WTC11 (cell line): ENCODE data around the gene ZCCHC24. TPM values are rescaled to one million over a fixed set of nuclear protein-coding genes. Genes with fewer than 3 reads are reported as not detected.
"Not testable (repeated sequence)": the region's sequence is repeated elsewhere in the genome, so short reads cannot be mapped to it uniquely, and the experiment has no call there.

Experiments
- ATAC-seq: fragments of 200-7000 bp; cut with Tn5 transposase; 2 replicates; pipeline ENCODE4 v1.10.0; 2021; ENCODE audit warnings: mild to moderate bottlenecking, moderate library complexity
- CTCF ChIA-PET: fragments of 300-600 bp; sonication (Branson Sonifier 250); formaldehyde crosslinking; loops from one replicate; lab custom pipeline; 2021; ENCODE audit warnings: antibody characterized with exemption; lab: Charles Lee
- POLR2A ChIA-PET: fragments of 350-600 bp; sonication (Branson Sonifier 250); formaldehyde crosslinking; loops from one replicate; lab custom pipeline; 2021; ENCODE audit warnings: antibody characterized with exemption; lab: Charles Lee
- DNase-seq: peaks from one replicate; pipeline ENCODE4 v3.0.0; 2021; ENCODE audit warnings: low spot score
- H3K27ac Mint-ChIP-seq: 2 replicates; pipeline ENCODE4 v1.8.0; 2021; ENCODE audit warnings: mixed read lengths
- H3K27me3 Mint-ChIP-seq: 2 replicates; pipeline ENCODE4 v1.8.0; 2021; ENCODE audit warnings: low read depth, mild to moderate bottlenecking, moderate library complexity, mixed read lengths
- H3K36me3 Mint-ChIP-seq: 2 replicates; pipeline ENCODE4 v1.8.0; 2021; ENCODE audit warnings: mixed read lengths
- H3K4me1 Mint-ChIP-seq: 2 replicates; pipeline ENCODE4 v1.8.0; 2022; ENCODE audit warnings: mixed read lengths
- H3K4me3 Mint-ChIP-seq: 2 replicates; pipeline ENCODE4 v1.8.0; 2021; ENCODE audit warnings: mild to moderate bottlenecking, moderate library complexity, mixed read lengths
- H3K9me3 Mint-ChIP-seq: 2 replicates; pipeline ENCODE4 v1.8.0; 2021; ENCODE audit warnings: mixed read lengths
- ELF4 ChIP-seq: sonication (generic); formaldehyde crosslinking; IDR thresholded peaks from 2 replicates; pipeline ENCODE4 v1.8.1; 2022; ENCODE audit warnings: low read depth, mild to moderate bottlenecking, moderate library complexity, missing genetic modification reagents
- EMX1 ChIP-seq: fragments of 250-450 bp; sonication (Bioruptor Pico); IDR thresholded peaks from 2 replicates; pipeline ENCODE4 v1.8.0; 2021; ENCODE audit warnings: mild to moderate bottlenecking
- GRHL2 ChIP-seq: fragments of 250-450 bp; sonication (Bioruptor Pico); IDR thresholded peaks from 2 replicates; pipeline ENCODE4 v1.8.0; 2022; ENCODE audit warnings: mild to moderate bottlenecking, moderate library complexity; ENCODE audit not compliant: insufficient replicate concordance, severe bottlenecking
- IRF2 ChIP-seq: sonication (generic); formaldehyde crosslinking; IDR thresholded peaks from 2 replicates; pipeline ENCODE4 v1.8.0; 2022; ENCODE audit warnings: low read depth, missing genetic modification reagents, borderline replicate concordance
- KAT7 ChIP-seq: sonication (generic); formaldehyde crosslinking; IDR thresholded peaks from 2 replicates; pipeline ENCODE4 v1.8.1; 2023; ENCODE audit warnings: missing genetic modification reagents, mild to moderate bottlenecking, borderline replicate concordance
- NFATC4 ChIP-seq: fragments of 250-450 bp; sonication (Bioruptor Pico); IDR thresholded peaks from 2 replicates; pipeline ENCODE4 v1.9.0; 2021; ENCODE audit warnings: mild to moderate bottlenecking
- NR2C2 ChIP-seq: sonication (generic); formaldehyde crosslinking; IDR thresholded peaks from 2 replicates; pipeline ENCODE4 v1.8.0; 2022; ENCODE audit warnings: mild to moderate bottlenecking, missing genetic modification reagents
- OVOL2 ChIP-seq: fragments of 250-450 bp; sonication (Bioruptor Pico); IDR thresholded peaks from 2 replicates; pipeline ENCODE4 v1.9.0; 2021; ENCODE audit warnings: mild to moderate bottlenecking, borderline replicate concordance
- SP1 ChIP-seq: sonication (generic); formaldehyde crosslinking; conservative IDR thresholded peaks from 2 replicates; pipeline ENCODE4 v1.8.1; 2022; ENCODE audit warnings: missing genetic modification reagents
- ZBTB21 ChIP-seq: sonication (generic); formaldehyde crosslinking; IDR thresholded peaks from 2 replicates; pipeline ENCODE4 v1.8.1; 2023; ENCODE audit warnings: mild to moderate bottlenecking, missing genetic modification reagents, borderline replicate concordance
- ZNF121 ChIP-seq: sonication (generic); formaldehyde crosslinking; IDR thresholded peaks from 2 replicates; pipeline ENCODE4 v1.8.0; 2023; ENCODE audit warnings: missing genetic modification reagents
- ZNF423 ChIP-seq: fragments of 250-450 bp; sonication (Bioruptor Pico); IDR thresholded peaks from 2 replicates; pipeline ENCODE4 v2.1.2; 2022; ENCODE audit warnings: mild to moderate bottlenecking, moderate library complexity
- total RNA-seq: library from RNA; stranded (reverse); gene quantifications from 3 replicates; pipeline ENCODE4 v1.2.3, GENCODE V29; 2021
- TF ChIP-seq, protein P1 (sequence below): sonication (generic); formaldehyde crosslinking; IDR thresholded peaks from 2 replicates; pipeline ENCODE4 v1.8.0; 2023; ENCODE audit warnings: mild to moderate bottlenecking, missing genetic modification reagents
- TF ChIP-seq, protein P2 (sequence below): fragments of 250-450 bp; sonication (Bioruptor Pico); IDR thresholded peaks from 2 replicates; pipeline ENCODE4 v1.8.0; 2021; ENCODE audit warnings: mild to moderate bottlenecking
- TF ChIP-seq, protein P3 (sequence below): sonication (generic); formaldehyde crosslinking; IDR thresholded peaks from 2 replicates; pipeline ENCODE4 v1.8.0; 2023; ENCODE audit warnings: missing genetic modification reagents

Gene ZCCHC24
- total RNA-seq, 1 experiment from 2014 or later: 7.7 TPM

DNA sequence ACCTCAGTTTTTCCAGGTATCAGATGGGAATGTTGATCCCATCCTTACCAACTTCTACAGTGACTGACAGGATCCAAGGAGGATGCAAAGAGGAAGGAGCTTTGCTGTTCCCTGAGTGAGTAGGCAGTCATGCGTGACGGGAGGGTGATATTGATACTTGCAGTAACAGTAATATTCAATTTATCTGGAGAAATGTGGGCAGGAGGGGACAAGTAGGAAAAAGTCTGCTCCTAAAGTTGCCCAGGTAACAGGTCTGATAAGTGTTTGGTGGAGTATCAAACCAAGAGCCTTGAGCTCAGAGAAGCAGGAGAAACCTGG lies 3.3 kb upstream of the ZCCHC24 start:
- ATAC-seq (no peak), DNase-seq (no peak)
- POLR2A ChIA-PET: no interaction called here
- Mint-ChIP-seq H3K4me1 (peaks cover 28% of the 10 kb centered on the region), H3K9me3 (no peaks in the 10 kb centered on the region)
- TF ChIP-seq ZNF423 (CRISPR knock-in tag) (no peak), ZNF121 (CRISPR knock-in tag) (no peak), IRF2 (CRISPR knock-in tag) (no peak), EMX1 (CRISPR knock-in tag) (no peak), ZBTB21 (CRISPR knock-in tag) (no peak)
- TF ChIP-seq, protein P1, sequence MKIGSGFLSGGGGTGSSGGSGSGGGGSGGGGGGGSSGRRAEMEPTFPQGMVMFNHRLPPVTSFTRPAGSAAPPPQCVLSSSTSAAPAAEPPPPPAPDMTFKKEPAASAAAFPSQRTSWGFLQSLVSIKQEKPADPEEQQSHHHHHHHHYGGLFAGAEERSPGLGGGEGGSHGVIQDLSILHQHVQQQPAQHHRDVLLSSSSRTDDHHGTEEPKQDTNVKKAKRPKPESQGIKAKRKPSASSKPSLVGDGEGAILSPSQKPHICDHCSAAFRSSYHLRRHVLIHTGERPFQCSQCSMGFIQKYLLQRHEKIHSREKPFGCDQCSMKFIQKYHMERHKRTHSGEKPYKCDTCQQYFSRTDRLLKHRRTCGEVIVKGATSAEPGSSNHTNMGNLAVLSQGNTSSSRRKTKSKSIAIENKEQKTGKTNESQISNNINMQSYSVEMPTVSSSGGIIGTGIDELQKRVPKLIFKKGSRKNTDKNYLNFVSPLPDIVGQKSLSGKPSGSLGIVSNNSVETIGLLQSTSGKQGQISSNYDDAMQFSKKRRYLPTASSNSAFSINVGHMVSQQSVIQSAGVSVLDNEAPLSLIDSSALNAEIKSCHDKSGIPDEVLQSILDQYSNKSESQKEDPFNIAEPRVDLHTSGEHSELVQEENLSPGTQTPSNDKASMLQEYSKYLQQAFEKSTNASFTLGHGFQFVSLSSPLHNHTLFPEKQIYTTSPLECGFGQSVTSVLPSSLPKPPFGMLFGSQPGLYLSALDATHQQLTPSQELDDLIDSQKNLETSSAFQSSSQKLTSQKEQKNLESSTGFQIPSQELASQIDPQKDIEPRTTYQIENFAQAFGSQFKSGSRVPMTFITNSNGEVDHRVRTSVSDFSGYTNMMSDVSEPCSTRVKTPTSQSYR (CRISPR knock-in tag): no peak
- TF ChIP-seq, all 79 proteins: peak for 0
- H3K36me3 Mint-ChIP-seq: no peaks in the 10 kb centered on the region
- H3K27me3 Mint-ChIP-seq: peaks cover 50% of the 10 kb centered on the region
- H3K4me3 Mint-ChIP-seq: no peak overlapping the region
- H3K27ac Mint-ChIP-seq: no peak overlapping the region
- CTCF ChIA-PET: interaction anchor here (1.4 kb wide), 1 partner anchor 19 kb away, joined by 5 read pairs; no protein-coding TSS in a partner anchor

GRCh38 chr10:79447911-79448731 lies 2.7 kb upstream of the ZCCHC24 start:
- peaks cover 53% of the 10 kb centered on the region for H3K27me3 Mint-ChIP-seq
- H3K9me3 Mint-ChIP-seq: no peaks in the 10 kb centered on the region
- POLR2A ChIA-PET: no interaction called here
- no peak overlapping the region for H3K27ac Mint-ChIP-seq
- ATAC-seq (no peak), DNase-seq (no peak)
- no peaks in the 10 kb centered on the region for H3K36me3 Mint-ChIP-seq
- CTCF ChIA-PET: interaction anchor here (1.4 kb wide), 1 partner anchor 20 kb away, joined by 5 read pairs; no protein-coding TSS in a partner anchor
- peaks cover 31% of the 10 kb centered on the region for H3K4me1 Mint-ChIP-seq
- TF ChIP-seq SP1 (CRISPR knock-in tag) (no peak), GRHL2 (CRISPR knock-in tag) (no peak), NFATC4 (CRISPR knock-in tag) (no peak), ELF4 (CRISPR knock-in tag) (no peak)
- TF ChIP-seq, protein P2, sequence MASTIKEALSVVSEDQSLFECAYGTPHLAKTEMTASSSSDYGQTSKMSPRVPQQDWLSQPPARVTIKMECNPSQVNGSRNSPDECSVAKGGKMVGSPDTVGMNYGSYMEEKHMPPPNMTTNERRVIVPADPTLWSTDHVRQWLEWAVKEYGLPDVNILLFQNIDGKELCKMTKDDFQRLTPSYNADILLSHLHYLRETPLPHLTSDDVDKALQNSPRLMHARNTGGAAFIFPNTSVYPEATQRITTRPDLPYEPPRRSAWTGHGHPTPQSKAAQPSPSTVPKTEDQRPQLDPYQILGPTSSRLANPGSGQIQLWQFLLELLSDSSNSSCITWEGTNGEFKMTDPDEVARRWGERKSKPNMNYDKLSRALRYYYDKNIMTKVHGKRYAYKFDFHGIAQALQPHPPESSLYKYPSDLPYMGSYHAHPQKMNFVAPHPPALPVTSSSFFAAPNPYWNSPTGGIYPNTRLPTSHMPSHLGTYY (CRISPR knock-in tag): no peak
- H3K4me3 Mint-ChIP-seq: peak overlapping the region; percentile 20; the same call in 1 of the 2 replicates

- H3K36me3 Mint-ChIP-seq, POLR2A ChIA-PET, DNase-seq, ATAC-seq, H3K27ac Mint-ChIP-seq, H3K9me3 Mint-ChIP-seq: not testable (repeated sequence)
- Mint-ChIP-seq H3K4me1 (peaks cover 31% of the 10 kb centered on the region), H3K27me3 (peaks cover 49% of the 10 kb centered on the region), H3K4me3 (peak overlapping the region; percentile 86)
- CTCF ChIA-PET: interaction anchor here (1.0 to 4.2 kb wide), 2 partner anchors 47 to 72 kb away, joined by 3 to 18 read pairs; no protein-coding TSS in a partner anchor
These were observed 1.8 kb upstream of the ZCCHC24 start for GRCh38 chr10:79447249-79447648.

DNA sequence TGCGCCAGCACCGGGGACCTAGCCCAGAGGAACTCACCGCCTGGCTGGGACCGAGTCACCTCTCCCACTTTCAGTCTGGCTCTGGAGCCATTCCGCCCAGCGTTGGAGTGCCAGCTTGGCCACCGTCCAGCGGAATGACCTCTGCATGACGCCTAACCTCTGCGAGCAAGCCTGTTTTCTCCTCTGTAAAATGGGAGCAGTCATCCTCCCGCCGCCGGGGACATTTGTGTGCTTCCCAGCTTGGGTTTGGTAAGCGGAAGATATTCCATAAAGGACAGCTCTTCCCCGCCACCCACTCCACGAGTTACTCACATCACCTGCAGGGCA lies 1.3 kb upstream of the ZCCHC24 start:
- ATAC-seq (no peak), DNase-seq (no peak)
- Mint-ChIP-seq H3K9me3 (no peaks in the 10 kb centered on the region), H3K27me3 (peaks cover 44% of the 10 kb centered on the region), H3K4me1 (peaks cover 31% of the 10 kb centered on the region), H3K27ac (no peak overlapping the region), H3K4me3 (peak overlapping the region; percentile 86), H3K36me3 (no peaks in the 10 kb centered on the region)
- POLR2A ChIA-PET: interaction anchor here (0.6 to 0.7 kb wide), 2 partner anchors 9 to 533 kb away, joined by 5 to 8 read pairs; no protein-coding TSS in a partner anchor
- TF ChIP-seq KAT7 (CRISPR knock-in tag): no peak
- TF ChIP-seq, protein P3, sequence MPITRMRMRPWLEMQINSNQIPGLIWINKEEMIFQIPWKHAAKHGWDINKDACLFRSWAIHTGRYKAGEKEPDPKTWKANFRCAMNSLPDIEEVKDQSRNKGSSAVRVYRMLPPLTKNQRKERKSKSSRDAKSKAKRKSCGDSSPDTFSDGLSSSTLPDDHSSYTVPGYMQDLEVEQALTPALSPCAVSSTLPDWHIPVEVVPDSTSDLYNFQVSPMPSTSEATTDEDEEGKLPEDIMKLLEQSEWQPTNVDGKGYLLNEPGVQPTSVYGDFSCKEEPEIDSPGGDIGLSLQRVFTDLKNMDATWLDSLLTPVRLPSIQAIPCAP (CRISPR knock-in tag): no peak
- TF ChIP-seq OVOL2 (CRISPR knock-in tag): no peak
- no peak for TF ChIP-seq SP1 (CRISPR knock-in tag)
- no peak for TF ChIP-seq NR2C2
- CTCF ChIA-PET: interaction anchor here (0.6 to 4.2 kb wide), 5 partner anchors 22 to 992 kb away, joined by 3 to 29 read pairs (median 5); no protein-coding TSS in a partner anchor
